Endothelial cell of umbilical vein (primary cell): Measurements from ENCODE around the gene PPP1R13L. TPM values are rescaled to one million over a fixed set of nuclear protein-coding genes. Genes with fewer than 3 reads are reported as not detected.

Source experiments
- BruUV-seq: library from RNA; stranded (reverse); fragments of 400-500 nt; replicated peaks from 2 replicates; lab custom pipeline; 2021; lab: Mats Ljungman, UMichigan
- CTCF ChIA-PET: fragments of 300-600, 350-600 bp; sonication (Branson Sonifier 250); formaldehyde crosslinking; loops from one replicate; lab custom pipeline; 2021; ENCODE audit warnings: antibody characterized with exemption, inconsistent platforms; lab: Charles Lee
- POLR2A ChIA-PET: fragments of 300-600, 350-600 bp; sonication (Branson Sonifier 250); formaldehyde crosslinking; loops from one replicate; lab custom pipeline; 2021; ENCODE audit warnings: antibody characterized with exemption, inconsistent platforms; lab: Charles Lee
- DNase-seq: peaks from one replicate; pipeline ENCODE4 v3.0.0-alpha.2; 2011; ENCODE audit warnings: low read depth, low spot score
- FAIRE-seq: peaks from 2 replicates; lab custom pipeline; 2011; peaks lifted over from hg19 to GRCh38; lab: Jason Lieb, UNC
- H2AFZ ChIP-seq: 2 replicates; pipeline ENCODE4 v1.6.0; 2012; ENCODE audit warnings: low read depth, low read length, control low read depth, inconsistent platforms
- H3K27ac ChIP-seq: 2 replicates; pipeline ENCODE4 v1.5.1; 2011; ENCODE audit warnings: low read depth, mild to moderate bottlenecking, control low read depth, low read length, moderate library complexity; ENCODE audit not compliant: insufficient read depth
- H3K27me3 ChIP-seq, 2 experiments: 2 replicates each; pipeline versions ENCODE4 v1.6.0 to v1.6.1; 2011; ENCODE audit warnings: low read length in 2 of 2, mixed read lengths in 1 of 2; ENCODE audit not compliant: control insufficient read depth in 2 of 2, insufficient read depth in 2 of 2
- H3K36me3 ChIP-seq, 2 experiments: 2 replicates in 1 of 2; 3 replicates in 1 of 2; pipeline ENCODE4 v1.5.1; 2011; ENCODE audit warnings: low read length in 2 of 2, mild to moderate bottlenecking in 1 of 2, moderate library complexity in 1 of 2; ENCODE audit not compliant: control insufficient read depth in 2 of 2, insufficient read depth in 2 of 2; ENCODE audit errors: extremely low read depth in 1 of 2
- H3K4me1 ChIP-seq: 3 replicates; pipeline ENCODE4 v1.5.1; 2011; ENCODE audit warnings: mild to moderate bottlenecking, low read length; ENCODE audit not compliant: control insufficient read depth, insufficient read depth; ENCODE audit errors: extremely low read depth
- H3K4me2 ChIP-seq: 2 replicates; pipeline ENCODE4 v1.6.1; 2011; ENCODE audit warnings: low read length, control low read depth, mixed read lengths; ENCODE audit not compliant: insufficient read depth
- H3K4me3 ChIP-seq, 3 experiments: fragments of 200-600 bp in 1 of 3; sonication (generic), shearing (Covaris generic) in 1 of 3; replicated peaks in 1 of 3; 2 replicates each; pipeline ENCODE4 v1.5.1; 2011 to 2016; ENCODE audit warnings: control low read depth in 3 of 3, low read length in 3 of 3, mild to moderate bottlenecking in 2 of 3, inconsistent platforms in 1 of 3, low read depth in 1 of 3, moderate library complexity in 1 of 3; ENCODE audit not compliant: insufficient read depth in 1 of 3
- H3K79me2 ChIP-seq: 2 replicates; pipeline ENCODE4 v1.6.0; 2012; ENCODE audit warnings: low read length, inconsistent platforms; ENCODE audit not compliant: control insufficient read depth, insufficient read depth
- H3K9ac ChIP-seq: replicated peaks from 2 replicates; pipeline ENCODE3; 2011; ENCODE audit warnings: low read length, control low read depth; ENCODE audit not compliant: insufficient read depth; ENCODE audit errors: extremely low read depth
- H3K9me1 ChIP-seq: replicated peaks from 3 replicates; pipeline ENCODE4 v1.6.0; 2011; ENCODE audit warnings: mild to moderate bottlenecking, low read length; ENCODE audit not compliant: control insufficient read depth, insufficient read depth; ENCODE audit errors: extremely low read depth
- H3K9me3 ChIP-seq: replicated peaks from 2 replicates; pipeline ENCODE4 v1.5.1; 2012; ENCODE audit warnings: low read length, inconsistent platforms; ENCODE audit not compliant: control insufficient read depth, insufficient read depth
- H4K20me1 ChIP-seq: replicated peaks from 2 replicates; pipeline ENCODE3; 2011; ENCODE audit warnings: mild to moderate bottlenecking, low read length; ENCODE audit not compliant: control insufficient read depth, insufficient read depth; ENCODE audit errors: extremely low read depth
- EZH2 ChIP-seq: IDR thresholded peaks from 2 replicates; pipeline ENCODE4 v1.6.1; 2012; ENCODE audit warnings: borderline replicate concordance, low read depth, mild to moderate bottlenecking, moderate library complexity, low read length, inconsistent platforms; ENCODE audit not compliant: severe bottlenecking
- FOS ChIP-seq: IDR thresholded peaks from 2 replicates; pipeline ENCODE4 v1.6.1; 2011; ENCODE audit warnings: mild to moderate bottlenecking, low read length, moderate library complexity, borderline replicate concordance; ENCODE audit not compliant: insufficient read depth
- GATA2 ChIP-seq: IDR thresholded peaks from 2 replicates; pipeline ENCODE4 v1.7.0; 2011; ENCODE audit warnings: low read depth, mild to moderate bottlenecking, moderate library complexity, mixed read lengths, low read length; ENCODE audit not compliant: insufficient read length, insufficient read depth
- JUN ChIP-seq: IDR thresholded peaks from 2 replicates; pipeline ENCODE4 v1.6.1; 2011; ENCODE audit warnings: borderline replicate concordance, low read depth; ENCODE audit not compliant: insufficient read length, insufficient read depth
- MYC ChIP-seq: IDR thresholded peaks from one replicate; pipeline ENCODE4 v1.6.1; 2011; ENCODE audit warnings: mild to moderate bottlenecking, low read depth, low read length
- POLR2A ChIP-seq: IDR thresholded peaks from 2 replicates; pipeline ENCODE4 v1.6.1; 2012; ENCODE audit warnings: low read depth, mild to moderate bottlenecking, control low read depth, low read length
- POLR2AphosphoS5 ChIP-seq: IDR thresholded peaks from 2 replicates; pipeline ENCODE4 v1.6.1; 2012; ENCODE audit warnings: low read depth, mild to moderate bottlenecking, control low read depth, low read length, moderate library complexity; ENCODE audit not compliant: insufficient read depth
- dilution Hi-C: fragments of 300-500 bp; cut with MboI; formaldehyde crosslinking; loops from one replicate; pipeline ENCODE4 v1.15.0; 2019; ENCODE audit warnings: low sequenced_read_pairs; ENCODE audit not compliant: extremely low pct_ligation_motif_present
- intact Hi-C: fragments of 100-400 bp; cut with micrococcal nuclease; formaldehyde crosslinking; loops from one replicate; pipeline ENCODE4 v1.10.0; 2022
- polyA plus RNA-seq, 4 experiments: library from polyadenylated mRNA; depleted of rRNA in 3 of 4; stranded (reverse) in 3 of 4; unstranded in 1 of 4; fragments of >200 nt; gene quantifications; 2 replicates each; pipeline versions ENCODE4 v1.2.1 to v1.2.3, GENCODE V29; 2011 to 2012; ENCODE audit warnings: missing spikeins in 1 of 4
- total RNA-seq: library from RNA; stranded (reverse); gene quantifications from 2 replicates; pipeline ENCODE4 v1.2.3, GENCODE V29; 2021
- TF ChIP-seq, protein P1 (sequence below), 2 donors: IDR thresholded peaks; 1 replicate in 1 of 2; 2 replicates in 1 of 2; pipeline ENCODE4 v1.5.1; 2011; ENCODE audit warnings: low read length in 2 of 2, mild to moderate bottlenecking in 2 of 2, moderate library complexity in 2 of 2, control low read depth in 1 of 2, inconsistent platforms in 1 of 2, low read depth in 1 of 2; ENCODE audit not compliant: insufficient read depth in 1 of 2; ENCODE audit errors: extremely low read depth in 1 of 2
- TF ChIP-seq, protein P2 (sequence below): IDR thresholded peaks from 2 replicates; pipeline ENCODE4 v1.6.1; 2011; ENCODE audit not compliant: insufficient read depth, insufficient read length

PPP1R13L gene
- total and polyA plus RNA-seq, 2 donors (not counting 3 experiments of a cell fraction or from before 2014, with no cell fraction given): 28.5 to 77.4 TPM

DNA sequence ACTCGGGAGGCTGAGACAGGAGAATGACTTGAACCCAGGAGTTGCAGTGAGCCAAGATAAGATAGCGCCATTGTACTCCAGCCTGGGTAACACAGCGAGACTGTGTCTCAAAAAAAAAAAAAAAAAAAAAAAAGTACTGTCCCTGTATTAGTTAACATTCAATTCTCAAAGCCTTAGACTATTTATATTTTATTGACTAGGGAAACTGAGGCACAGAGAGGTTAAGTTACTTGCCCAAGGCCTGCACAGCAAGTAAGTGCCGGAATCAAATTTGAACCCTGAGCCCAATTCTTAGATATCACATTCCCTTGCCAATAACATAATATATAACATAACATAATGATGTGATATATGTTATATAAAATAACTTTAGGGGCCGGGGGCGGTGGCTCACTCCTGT, 65.2 kb downstream of the PPP1R13L start:
- ChIA-PET POLR2A (no interaction called here), CTCF (interaction anchor here (0.8 to 5.1 kb wide), 10 partner anchors 12 to 437 kb away, joined by 3 to 76 read pairs (median 4); partner anchors contain the start of genes BLOC1S3 and TRAPPC6A)
- no peaks in the 10 kb centered on the region for H3K79me2 ChIP-seq
- H3K9me3 ChIP-seq: no peaks in the 10 kb centered on the region
- H3K27ac ChIP-seq: no peak overlapping the region
- dilution Hi-C loops: no loop called here
- FAIRE-seq (no peak), DNase-seq (no peak)
- intact Hi-C loops: loop anchor here (2.0 to 5.0 kb wide), 2 partner anchors 152 to 177 kb away; no protein-coding TSS in a partner anchor
- H2AFZ ChIP-seq: no peak overlapping the region
- H3K4me3 ChIP-seq: no peak overlapping the region
- no peak overlapping the region for H3K4me2 ChIP-seq
- peaks cover 5% of the 10 kb centered on the region in 2 experiments for H3K27me3 ChIP-seq
- H3K9me1 ChIP-seq: no peaks in the 10 kb centered on the region
- TF ChIP-seq MYC (no peak), POLR2AphosphoS5 (no peak), EZH2 (no peak), POLR2A (no peak), FOS (no peak), JUN (no peak), GATA2 (no peak)
- TF ChIP-seq, protein P1, sequence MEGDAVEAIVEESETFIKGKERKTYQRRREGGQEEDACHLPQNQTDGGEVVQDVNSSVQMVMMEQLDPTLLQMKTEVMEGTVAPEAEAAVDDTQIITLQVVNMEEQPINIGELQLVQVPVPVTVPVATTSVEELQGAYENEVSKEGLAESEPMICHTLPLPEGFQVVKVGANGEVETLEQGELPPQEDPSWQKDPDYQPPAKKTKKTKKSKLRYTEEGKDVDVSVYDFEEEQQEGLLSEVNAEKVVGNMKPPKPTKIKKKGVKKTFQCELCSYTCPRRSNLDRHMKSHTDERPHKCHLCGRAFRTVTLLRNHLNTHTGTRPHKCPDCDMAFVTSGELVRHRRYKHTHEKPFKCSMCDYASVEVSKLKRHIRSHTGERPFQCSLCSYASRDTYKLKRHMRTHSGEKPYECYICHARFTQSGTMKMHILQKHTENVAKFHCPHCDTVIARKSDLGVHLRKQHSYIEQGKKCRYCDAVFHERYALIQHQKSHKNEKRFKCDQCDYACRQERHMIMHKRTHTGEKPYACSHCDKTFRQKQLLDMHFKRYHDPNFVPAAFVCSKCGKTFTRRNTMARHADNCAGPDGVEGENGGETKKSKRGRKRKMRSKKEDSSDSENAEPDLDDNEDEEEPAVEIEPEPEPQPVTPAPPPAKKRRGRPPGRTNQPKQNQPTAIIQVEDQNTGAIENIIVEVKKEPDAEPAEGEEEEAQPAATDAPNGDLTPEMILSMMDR (IDR thresholded peaks at IDR 0.05; ENCODE audit: extremely low read depth in 1 of 2, insufficient read depth in 1 of 2, low read depth in 1 of 2, low read length in 2 of 2): no peak
- TF ChIP-seq, protein P2, sequence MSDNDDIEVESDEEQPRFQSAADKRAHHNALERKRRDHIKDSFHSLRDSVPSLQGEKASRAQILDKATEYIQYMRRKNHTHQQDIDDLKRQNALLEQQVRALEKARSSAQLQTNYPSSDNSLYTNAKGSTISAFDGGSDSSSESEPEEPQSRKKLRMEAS: no peak
- no TSS peak for BruUV-seq
- H4K20me1 ChIP-seq: no peaks in the 10 kb centered on the region
- no peaks in the 10 kb centered on the region for H3K36me3 ChIP-seq
- H3K9ac ChIP-seq: no peak overlapping the region
- peaks cover 5% of the 10 kb centered on the region for H3K4me1 ChIP-seq
